Effector CD8-positive, alpha-beta T cell (primary cell): ENCODE measurements around the gene CAMSAP1.

Source experiments
- DNase-seq: peaks from one replicate; lab custom pipeline; 2025; lab: John Stamatoyannopoulos, UW

Gene CAMSAP1

DNA sequence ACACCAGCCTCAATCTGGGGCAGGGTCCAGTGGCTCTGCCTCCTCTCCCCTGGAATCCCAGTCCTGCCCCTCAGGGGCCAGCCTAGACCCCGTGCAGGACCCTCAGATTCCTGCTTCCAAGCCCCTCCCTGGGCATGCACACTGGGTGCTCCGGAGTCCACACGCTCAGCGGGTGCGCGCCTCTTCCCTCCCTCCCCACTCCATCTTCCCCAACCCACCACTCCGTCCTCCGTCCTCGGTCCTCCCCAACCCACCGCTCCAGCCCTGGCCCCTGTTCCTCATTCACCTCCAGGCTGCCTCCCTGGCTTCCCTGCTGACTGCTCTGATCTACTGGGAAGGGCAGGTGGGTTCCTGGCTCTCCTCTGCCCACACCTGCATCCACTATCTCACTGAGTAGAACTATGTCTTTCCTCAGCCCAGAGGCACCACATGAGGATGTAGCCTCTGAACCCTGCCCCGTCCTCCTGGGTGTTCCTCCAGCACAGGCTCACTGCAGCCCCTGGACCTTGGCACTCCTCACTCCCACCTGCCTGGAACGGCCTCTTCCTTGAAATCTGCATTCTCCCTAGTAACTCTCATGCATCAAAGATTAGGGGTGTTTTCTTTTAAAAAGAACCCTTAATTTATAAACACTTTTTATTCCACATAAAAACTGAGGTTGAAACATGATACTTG is 92.8 kb downstream of the CAMSAP1 start:
- no peak for DNase-seq

DNA sequence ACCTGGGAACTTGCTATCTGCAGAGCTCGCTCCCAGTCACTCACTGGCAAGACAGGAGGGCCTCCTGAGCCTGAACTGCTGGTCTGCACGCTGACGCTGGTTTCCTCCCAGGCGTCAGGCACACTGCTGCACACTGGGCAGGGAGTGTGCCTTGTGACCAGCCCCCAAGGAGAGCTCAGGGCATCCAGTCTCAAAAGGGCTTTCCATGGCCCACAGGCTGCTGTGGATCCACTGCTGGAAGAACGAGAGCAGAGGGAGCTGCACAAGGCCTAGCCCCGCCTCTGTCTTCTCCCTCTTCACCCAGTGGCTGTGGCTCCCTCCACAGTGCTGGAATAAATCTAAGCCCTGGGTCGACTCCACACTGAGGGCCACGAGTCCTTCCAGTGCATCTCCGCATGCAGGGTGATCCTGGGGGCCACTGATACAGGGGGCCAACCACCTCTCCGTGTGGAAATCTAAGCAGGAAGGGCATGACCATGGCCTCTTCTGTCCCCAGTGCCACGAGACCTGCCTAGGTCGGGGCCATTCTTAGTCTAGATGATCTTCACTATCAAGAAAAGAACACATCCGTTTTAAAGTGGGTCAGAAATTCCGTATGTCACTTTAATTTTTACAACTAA is 93.6 kb downstream of the CAMSAP1 start:
- no peak for DNase-seq

DNA sequence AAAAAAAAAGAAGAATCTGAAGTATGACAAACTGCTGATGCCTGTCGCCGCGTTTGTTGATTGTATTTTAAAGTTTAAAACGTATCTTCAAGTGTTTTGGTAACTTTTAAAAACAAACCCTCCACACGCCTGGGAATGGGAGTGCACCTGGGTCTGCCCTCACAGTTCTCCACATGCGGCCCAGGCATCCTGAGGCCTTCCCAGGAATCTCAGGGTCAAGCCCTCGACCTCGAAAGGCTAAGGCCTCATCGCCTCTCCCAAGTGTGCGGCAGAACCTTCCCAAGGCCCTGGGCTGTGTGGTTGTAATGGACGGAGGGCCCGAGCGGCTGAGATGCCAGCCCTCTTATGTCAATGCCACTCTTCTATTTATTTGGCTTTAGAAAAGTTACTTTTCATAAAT is 94.4 kb downstream of the CAMSAP1 start:
- no peak for DNase-seq

DNA sequence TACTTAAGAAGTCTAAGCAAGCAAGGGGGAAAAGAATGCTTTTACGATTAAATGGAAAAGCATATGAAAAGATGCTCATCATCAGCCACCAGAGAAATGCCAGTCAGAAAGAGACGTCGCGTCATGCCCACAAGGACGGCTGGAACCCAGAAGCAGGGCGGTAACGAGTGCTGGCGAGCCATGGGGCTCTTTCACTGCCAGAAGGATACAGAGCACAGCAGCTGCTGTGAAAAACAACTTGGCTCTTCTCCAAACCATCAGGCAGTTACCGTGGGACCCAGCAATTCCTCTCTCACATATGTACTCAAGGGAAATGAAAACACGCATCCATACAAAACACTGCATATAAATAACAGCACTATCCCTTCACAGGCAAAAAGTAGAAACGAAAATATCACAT is 95.5 kb downstream of the CAMSAP1 start:
- DNase-seq, result no peak

DNA sequence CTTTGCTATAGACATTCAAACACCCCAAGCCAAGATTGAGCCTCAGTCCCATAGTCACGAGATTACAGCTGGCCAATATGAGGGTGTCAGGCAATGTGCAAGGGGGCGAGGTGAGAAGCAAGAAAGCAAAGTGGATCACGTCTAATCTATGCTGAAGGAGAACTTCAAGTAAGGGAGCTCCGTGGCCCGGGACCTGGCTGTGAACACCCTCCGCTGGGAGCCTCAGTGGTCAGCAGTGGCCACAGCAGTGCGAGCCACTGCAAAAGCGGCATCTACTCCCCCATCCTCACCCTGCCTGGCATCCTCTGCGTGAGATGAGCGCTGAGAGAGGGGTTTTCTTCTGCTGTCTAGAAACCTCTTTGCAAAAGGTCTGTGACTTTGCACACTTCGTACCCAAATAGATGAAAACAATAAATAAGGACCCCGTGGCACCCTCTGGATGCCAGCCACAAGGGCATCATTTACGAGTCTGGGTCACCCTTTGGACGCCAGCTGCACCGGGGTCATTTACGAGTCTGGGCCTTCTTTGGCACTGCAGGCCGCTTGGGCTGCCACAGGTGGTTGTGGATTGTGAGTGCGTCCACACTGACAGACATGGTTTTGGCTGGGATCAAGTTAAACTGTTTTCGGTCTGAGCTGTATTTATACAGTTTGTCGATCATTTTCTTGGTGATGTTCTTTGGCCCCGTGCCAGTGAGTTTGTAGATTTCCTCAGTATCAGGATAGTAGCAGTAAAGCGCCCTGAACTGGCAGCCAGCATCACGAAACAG is 96.4 kb downstream of the CAMSAP1 start:
- DNase-seq, result no peak

DNA sequence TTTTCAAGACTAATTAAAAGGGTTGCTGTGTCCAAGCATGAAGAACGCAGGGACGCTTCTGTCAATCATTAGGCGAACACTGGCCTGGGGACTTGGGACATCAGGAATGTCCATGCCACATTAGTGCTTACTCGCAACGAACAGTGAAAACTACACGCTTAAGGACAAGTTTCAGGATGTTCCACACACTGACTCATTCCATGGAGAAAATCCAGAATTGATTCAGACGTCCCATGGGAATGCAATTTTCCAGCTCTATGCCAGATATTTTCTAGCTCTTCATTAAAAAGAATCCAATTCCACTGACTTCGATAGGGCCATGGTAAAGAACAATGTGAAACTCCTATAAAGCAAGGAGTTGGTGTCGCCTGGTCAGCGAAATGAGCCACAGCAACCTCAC is 98.2 kb downstream of the CAMSAP1 start:
- DNase-seq, result no peak

DNA sequence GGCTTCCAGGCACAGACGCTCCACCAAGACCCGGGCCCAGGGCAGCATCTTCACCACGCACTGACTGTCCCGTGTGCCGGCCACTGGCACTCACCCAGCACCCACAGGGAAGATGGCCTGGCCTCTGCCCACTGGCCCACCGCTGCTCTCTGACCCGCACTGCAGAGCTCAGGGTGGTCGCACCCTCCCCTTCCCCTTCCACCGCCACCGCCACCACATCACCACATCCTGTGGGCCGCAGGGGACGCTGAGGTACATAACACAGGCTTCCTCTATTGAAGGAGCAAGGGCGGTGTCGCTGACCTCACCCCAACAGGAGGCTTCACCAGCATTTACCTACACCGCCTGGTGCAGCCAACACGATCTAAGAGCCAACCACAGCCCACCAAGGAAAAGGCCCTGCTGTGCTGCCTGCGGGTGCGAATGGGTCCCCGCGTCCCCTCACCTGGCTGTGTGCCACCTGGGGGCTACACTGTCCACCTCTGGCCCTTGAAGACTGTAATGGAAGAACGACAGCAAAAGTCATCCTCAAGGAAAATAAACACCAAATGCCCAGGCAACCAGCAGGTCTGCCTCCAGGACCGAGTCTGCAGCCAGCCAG is 101.8 kb downstream of the CAMSAP1 start:
- no peak for DNase-seq

DNA sequence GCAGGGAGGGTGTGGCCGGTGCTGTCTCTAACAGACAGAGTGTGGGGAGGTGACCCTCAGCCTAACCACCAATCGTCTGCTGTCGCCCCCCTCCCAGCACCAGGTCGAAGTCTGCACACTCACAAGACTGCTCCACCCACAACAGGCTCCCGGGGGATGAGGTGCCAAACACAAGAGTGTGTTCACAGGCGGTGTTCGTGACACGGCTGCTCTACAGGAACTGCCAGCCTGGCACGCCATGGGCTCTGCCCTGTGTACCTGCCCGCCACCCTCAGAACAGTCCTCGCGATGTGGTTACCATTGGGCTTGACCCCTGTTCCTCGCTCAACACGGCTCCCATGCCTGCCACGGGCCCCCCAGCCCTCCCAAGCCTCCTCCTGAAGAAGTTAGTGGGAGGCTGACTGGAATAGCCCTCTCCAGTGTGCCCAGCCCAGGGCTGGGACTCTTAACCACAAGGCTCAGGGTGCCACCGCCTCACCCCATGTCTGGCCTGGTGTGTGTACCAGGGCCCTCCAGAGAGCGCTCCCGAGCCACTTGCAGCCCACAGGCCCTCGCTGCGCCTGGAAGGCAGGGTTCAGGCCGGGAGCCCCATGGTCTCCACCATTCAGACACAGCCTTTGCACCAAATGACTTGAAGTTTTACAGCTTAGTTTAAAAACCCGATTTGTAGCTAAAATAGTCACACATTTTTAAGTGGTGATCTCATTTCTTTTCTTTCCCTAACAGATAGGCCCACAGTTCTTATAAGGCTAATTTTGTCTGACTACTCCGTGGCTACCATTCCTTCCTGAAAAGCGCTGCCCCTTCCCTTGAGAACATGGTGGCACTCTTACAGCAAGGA is 102.5 kb downstream of the CAMSAP1 start:
- no peak for DNase-seq

DNA sequence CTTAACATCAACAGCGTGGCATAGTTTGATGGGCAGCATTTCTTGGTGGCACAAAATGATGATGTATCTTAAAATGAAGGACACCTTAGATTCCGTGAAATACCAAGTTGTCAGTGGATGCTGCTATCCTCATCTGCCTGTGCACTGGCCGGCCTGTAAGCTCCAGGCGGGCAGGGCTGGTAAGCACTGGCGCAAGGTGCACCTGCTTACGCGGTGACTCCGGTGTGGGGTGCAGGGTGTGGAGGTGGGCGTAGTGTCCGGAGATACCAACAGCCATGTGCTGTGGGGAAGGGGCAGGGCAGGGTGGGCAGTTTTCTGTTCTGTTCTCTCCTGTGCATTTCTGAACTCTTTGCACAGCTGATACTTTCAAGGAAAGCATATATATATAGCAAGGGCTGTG is 103.9 kb downstream of the CAMSAP1 start:
- no peak for DNase-seq

DNA sequence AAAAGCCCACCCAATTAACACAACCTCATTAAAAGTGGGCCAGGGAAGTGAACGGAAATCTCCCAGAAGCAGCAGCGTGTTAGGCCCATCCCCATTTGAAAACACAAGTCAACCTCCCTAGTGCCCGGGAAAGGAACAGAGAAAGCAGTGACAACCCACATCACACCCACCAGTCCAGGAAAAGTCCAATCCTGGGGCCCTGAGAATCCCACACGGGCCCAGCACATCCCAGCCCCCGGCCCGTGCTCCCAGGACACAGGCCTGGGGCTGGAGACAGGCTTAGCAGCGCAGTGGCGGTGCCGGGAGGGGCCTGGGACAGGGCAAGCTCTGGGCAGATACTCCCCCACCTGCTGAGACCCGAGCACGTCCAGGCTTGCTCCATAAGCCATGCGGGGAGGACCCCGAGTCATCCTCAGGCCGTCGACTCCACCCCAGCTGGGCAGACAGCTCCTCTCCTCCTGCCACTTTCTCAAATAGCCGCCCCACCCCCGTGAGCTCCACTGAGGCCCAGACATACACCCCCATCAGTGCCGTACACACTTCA is 104.4 kb downstream of the CAMSAP1 start:
- DNase-seq, result no peak

DNA sequence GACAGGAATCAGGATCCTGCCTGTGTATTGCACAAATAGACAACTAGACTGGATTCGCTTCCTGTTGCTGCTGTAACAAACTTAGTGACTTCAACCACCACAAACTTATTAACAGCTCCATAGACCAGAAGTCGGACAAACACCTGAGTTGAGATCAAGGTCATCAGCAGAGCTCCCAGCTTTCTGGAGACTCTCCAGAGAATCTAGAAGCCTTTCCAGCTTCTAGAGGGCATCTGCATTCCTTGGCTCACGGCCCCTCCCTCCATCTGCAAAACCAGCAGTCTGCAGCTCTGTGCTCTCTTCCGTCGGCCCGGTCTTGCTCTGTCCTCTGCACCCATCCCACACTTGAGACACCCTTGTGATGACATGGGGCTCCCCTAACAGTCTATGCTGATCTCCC is 106.3 kb downstream of the CAMSAP1 start:
- no peak for DNase-seq

DNA sequence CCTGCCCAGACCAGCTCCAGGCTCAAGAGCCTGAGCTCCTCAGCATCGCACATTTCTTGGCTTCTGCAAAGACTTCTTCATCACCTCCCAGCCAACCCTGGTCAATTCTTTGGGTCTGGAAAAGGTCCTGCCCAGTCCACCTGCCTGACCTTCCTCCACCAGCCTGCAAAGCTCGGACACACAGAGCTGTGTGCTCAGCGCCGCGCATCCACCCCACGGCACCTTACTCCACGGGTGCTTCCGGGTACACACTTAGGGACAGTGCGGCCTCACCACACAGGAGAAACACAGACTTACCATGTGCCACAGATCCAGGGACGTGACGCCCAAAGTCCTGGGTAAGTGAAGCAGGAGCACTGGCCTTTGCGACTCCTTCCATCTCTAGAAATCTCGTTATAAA is 108.1 kb downstream of the CAMSAP1 start:
- no peak for DNase-seq

DNA sequence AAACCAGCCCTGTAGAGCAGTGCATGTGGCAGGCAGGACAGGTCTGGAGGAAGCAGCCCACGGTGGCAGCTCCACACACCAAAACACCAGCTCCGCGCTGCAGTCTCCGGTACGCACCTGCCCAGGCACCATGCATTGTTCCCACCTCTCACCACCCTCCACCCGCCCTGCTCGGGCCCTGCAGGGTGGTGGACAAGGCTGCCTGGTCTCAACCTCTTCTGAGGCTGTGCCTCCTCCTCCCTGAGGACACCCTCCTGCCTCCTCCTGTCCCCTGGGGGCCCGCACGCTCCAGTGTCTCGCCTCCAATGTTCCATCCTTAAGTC is 109.1 kb downstream of the CAMSAP1 start:
- no peak for DNase-seq

DNA sequence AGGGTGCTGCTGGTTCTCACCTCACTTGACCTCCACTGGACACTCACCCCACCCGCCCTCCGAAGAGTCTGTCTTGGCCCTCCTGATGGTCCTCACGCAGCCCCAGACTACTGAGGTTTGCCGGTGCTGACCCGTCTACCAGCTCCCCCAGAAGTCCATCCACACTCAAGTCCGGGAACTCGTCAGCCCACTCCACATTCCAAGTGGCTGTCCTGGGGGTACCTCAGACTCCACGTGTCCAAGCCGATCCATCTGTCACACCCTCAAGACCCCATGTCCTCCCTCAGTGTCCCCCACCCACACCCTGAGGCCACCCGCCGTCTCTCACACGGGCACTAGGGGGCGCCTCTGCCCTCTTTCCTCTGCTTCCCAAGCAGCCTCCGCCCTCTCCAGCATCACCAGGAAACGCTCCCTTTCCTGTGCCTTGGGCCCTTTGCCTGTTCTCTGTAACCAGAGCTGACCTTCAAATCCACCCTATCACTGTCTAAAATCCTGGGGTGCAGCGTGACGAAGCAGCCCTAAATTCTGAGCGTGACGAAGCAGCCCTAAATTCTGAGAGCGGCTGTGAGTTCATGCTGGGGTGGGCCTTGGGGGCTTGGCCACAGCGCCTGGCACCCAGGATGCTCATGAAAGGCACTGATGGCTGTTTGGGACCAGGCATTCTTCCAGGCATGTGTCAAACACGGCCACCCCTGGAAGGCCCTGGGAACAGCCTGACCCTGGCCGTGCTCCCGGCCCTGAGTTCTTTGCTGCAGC is 109.7 kb downstream of the CAMSAP1 start:
- no peak for DNase-seq

DNA sequence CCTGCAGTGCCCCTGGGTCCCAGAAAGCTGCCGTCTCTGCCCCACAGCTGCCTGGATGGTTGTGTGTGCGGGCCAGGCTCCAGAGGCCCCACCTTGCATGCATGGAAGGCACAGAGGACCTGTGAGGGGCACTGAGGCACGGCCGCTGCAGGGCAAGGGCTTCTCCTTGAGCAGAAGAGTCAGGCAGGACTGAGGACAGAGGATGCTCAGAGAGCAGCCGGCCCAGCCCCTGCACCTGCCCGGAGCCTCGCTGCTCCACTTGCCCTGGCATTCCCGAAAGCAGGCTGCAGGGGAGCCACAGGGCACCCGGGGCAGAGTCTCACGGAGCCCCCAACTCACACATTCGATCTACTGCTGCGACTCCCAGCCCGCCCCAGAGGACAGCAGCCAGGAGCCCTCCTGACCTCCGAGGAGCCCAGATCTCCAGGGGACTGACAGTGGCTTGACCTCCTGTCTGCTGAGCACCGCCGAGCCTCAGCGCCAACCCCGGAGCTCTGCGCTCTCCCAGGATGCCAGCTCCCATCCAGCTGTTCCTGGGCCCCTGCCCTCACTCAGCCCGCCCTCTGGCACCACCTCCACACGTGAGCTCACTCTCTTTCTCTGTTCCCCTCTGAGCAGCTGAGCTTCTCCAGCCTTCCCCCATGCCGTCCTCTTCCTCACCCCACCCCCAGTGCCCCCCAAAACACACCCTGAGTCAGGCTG is 110.4 kb downstream of the CAMSAP1 start:
- no peak for DNase-seq

DNA sequence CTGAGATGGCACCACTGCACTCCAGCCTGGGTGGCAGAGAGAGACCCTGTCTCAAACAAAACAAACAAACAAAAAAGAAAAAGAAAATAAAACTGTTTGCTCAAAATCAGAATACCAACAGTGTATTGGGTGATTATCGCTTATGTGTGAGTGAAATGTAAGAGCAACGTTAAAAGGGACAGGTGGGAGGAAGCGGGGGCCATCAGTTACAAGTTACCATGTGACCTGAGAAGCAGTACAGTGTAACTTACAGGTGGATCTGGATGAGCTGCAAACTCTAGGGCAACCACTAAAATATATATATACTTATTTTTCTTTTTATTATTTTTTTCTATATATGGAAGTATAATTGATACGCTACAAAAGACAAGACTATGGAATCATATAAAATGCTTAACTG is 112.0 kb downstream of the CAMSAP1 start:
- DNase-seq, result no peak

DNA sequence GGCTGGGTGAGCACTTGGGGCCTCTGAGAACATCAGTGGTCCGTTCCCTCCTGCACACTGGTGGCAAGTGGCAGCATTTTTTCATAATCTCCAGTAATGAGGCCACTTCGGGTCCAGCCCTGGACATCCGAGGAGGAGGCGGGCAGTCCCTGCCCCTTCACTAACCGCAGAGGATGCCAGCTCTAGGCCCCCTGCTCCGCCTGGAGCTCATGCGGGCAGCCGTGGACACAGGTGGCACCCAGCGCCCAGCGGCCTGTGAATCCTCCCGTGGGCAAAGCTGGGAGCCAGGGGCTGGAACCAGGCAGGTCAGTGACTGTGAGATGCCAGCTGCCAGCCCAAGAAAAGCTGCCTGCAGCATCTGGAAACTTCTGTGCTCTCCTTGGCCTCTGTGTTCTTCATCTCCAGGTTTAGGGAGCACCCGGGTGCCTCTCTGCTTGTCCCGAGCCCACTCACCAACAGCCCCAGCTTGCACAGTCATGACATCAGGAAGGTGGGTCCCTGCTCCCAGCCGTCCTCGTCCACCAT is 112.9 kb downstream of the CAMSAP1 start:
- no peak for DNase-seq

DNA sequence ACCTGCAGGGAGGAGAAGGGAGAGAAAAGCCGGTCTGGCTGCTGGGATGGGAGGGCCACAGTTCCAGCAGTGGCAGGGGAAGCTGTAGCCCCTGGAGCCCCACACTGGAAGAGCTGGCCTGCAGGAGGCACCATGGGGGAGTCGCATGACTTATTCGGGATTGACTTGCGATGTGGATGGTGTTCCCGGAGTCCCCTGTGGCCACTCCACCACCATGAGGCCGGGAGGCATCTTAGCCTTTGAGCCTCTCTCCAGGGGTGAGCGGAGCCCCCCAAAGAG is 113.3 kb downstream of the CAMSAP1 start:
- DNase-seq, result no peak

DNA sequence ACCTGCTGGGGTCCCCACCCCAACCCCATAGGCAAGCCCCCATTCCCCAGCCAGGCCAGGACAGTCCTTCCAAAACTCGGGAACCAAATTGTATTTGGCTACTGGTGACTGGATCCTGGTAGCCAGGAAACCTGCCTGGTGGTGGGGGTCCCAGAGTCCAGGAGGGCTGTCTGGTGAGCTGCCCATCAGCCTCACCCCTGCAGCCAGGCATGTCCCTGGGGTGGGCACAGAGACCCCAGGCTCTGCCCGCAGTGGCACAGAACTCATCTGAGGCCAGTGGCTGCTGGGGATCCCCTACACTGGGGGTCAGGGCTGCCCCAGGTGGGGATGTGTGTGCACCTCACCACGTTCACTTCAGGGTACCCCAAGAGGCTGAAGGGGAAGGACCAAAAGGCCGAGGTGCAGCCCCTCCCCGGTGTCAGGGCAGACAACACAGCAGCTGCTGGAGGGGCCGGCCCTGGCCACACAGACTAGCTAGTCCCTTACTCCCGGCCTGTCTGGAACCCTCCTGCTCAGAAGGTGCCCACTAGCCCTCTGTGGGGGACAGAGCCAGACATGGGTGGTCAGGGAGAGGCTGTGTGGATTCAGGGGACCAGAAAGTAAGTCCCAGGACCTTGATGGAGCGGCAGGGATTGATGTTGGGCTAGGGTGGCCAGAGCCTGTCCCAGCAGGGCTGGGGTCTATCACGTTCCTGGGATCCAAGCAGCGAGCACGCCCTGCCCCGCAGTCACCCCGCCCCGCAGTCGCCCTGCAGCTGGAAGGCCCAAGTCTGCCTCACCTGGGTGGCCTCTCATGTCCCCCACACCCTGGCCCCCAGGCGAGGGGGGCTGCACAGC is 113.9 kb downstream of the CAMSAP1 start:
- DNase-seq, result no peak
